Osteocyte (in vitro differentiated cells): ENCODE data around the gene CRTAC1. TPM values are rescaled to one million over a fixed set of nuclear protein-coding genes. Genes with fewer than 3 reads are reported as not detected.
A peak's percentile ranks its signal among the peaks of the same experiment; 100 is the strongest.

Experiments
- DNase-seq: peaks from one replicate; pipeline ENCODE4 v3.0.0; 2021; ENCODE audit warnings: mixed read lengths; ENCODE audit not compliant: unreplicated experiment; ENCODE audit errors: extremely low spot score
- H3K27ac Mint-ChIP-seq: one replicate; pipeline ENCODE4 v1.8.0; 2021; ENCODE audit warnings: mild to moderate bottlenecking, mixed read lengths; ENCODE audit not compliant: unreplicated experiment
- H3K27me3 Mint-ChIP-seq: one replicate; pipeline ENCODE4 v1.8.0; 2021; ENCODE audit warnings: mixed read lengths; ENCODE audit not compliant: unreplicated experiment
- H3K36me3 Mint-ChIP-seq: one replicate; pipeline ENCODE4 v1.8.0; 2021; ENCODE audit warnings: mixed read lengths; ENCODE audit not compliant: unreplicated experiment
- H3K4me1 Mint-ChIP-seq: one replicate; pipeline ENCODE4 v1.8.0; 2021; ENCODE audit warnings: mixed read lengths; ENCODE audit not compliant: unreplicated experiment
- H3K4me3 Mint-ChIP-seq: one replicate; pipeline ENCODE4 v1.8.0; 2021; ENCODE audit warnings: mild to moderate bottlenecking, moderate library complexity, mixed read lengths; ENCODE audit not compliant: unreplicated experiment
- H3K9me3 Mint-ChIP-seq: one replicate; pipeline ENCODE4 v1.8.0; 2021; ENCODE audit warnings: mixed read lengths; ENCODE audit not compliant: unreplicated experiment
- CTCF ChIP-seq: fragments of 200-600 bp; sonication (generic); IDR thresholded peaks from 2 replicates; pipeline ENCODE4 v1.5.0; 2021; ENCODE audit warnings: antibody characterized with exemption, mild to moderate bottlenecking, moderate library complexity
- total RNA-seq: library from RNA; stranded (reverse); gene quantifications from 2 replicates; pipeline ENCODE4 v1.2.1, GENCODE V29; 2021

CRTAC1 gene
- total RNA-seq, 1 donor from 2014 or later, result 0.16 TPM

- Mint-ChIP-seq H3K4me3 (no peak overlapping the region), H3K4me1 (peaks cover 51% of the 10 kb centered on the region), H3K9me3 (no peaks in the 10 kb centered on the region), H3K36me3 (no peaks in the 10 kb centered on the region), H3K27me3 (no peaks in the 10 kb centered on the region), H3K27ac (no peak overlapping the region)
- DNase-seq, result no peak
- TF ChIP-seq CTCF, result no peak
These were observed 143.0 kb downstream of the CRTAC1 start for GRCh38 chr10:97887399-97887798.

- TF ChIP-seq CTCF, result no peak
- Mint-ChIP-seq H3K36me3 (no peaks in the 10 kb centered on the region), H3K4me3 (no peak overlapping the region), H3K9me3 (no peaks in the 10 kb centered on the region), H3K4me1 (peaks cover 57% of the 10 kb centered on the region), H3K27ac (peak overlapping the region; percentile 66), H3K27me3 (no peaks in the 10 kb centered on the region)
- no peak for DNase-seq
These were observed 144.1 kb downstream of the CRTAC1 start for GRCh38 chr10:97886286-97886685.

GRCh38 chr10:97883092-97883485, 147.3 kb downstream of the CRTAC1 start:
- H3K27ac Mint-ChIP-seq, result peak overlapping the region; percentile 84
- no peaks in the 10 kb centered on the region for H3K27me3 Mint-ChIP-seq
- H3K9me3 Mint-ChIP-seq, result no peaks in the 10 kb centered on the region
- DNase-seq, result no peak
- H3K4me1 Mint-ChIP-seq, result peaks cover 31% of the 10 kb centered on the region
- H3K4me3 Mint-ChIP-seq, result no peak overlapping the region
- no peaks in the 10 kb centered on the region for H3K36me3 Mint-ChIP-seq
- TF ChIP-seq CTCF, result no peak

GRCh38 chr10:97882142-97883091, 148.0 kb downstream of the CRTAC1 start:
- Mint-ChIP-seq H3K27me3 (no peaks in the 10 kb centered on the region), H3K4me1 (peaks cover 24% of the 10 kb centered on the region), H3K9me3 (no peaks in the 10 kb centered on the region), H3K4me3 (no peak overlapping the region), H3K27ac (peak overlapping the region; percentile 84), H3K36me3 (no peaks in the 10 kb centered on the region)
- TF ChIP-seq CTCF, result no peak
- DNase-seq, result peak; percentile 93

GRCh38 chr10:97880109-97880508, 150.3 kb downstream of the CRTAC1 start:
- Mint-ChIP-seq H3K9me3 (no peaks in the 10 kb centered on the region), H3K27ac (no peak overlapping the region), H3K27me3 (no peaks in the 10 kb centered on the region), H3K4me1 (peaks cover 21% of the 10 kb centered on the region), H3K36me3 (no peaks in the 10 kb centered on the region), H3K4me3 (no peak overlapping the region)
- no peak for TF ChIP-seq CTCF
- DNase-seq, result no peak
